Stimulated activated CD4-positive, alpha-beta T cell treated with anti-CD3 and anti-CD28 coated beads, Interleukin-12 subunit alpha, Interleukin-12 subunit beta, amount 100 ng/mL, for 48 hours (primary cell): ENCODE results near the gene ZSCAN1.
A peak's percentile ranks its signal among the peaks of the same experiment; 100 is the strongest.
"Not testable (repeated sequence)": the region's sequence is repeated elsewhere in the genome, so short reads cannot be mapped to it uniquely, and the experiment has no call there.

Experiments used
- DNase-seq, 3 donors: peaks; one replicate each; pipeline ENCODE4 v3.0.0-alpha.2; 2020; ENCODE audit warnings: low read depth in 2 of 3, low spot score in 1 of 3

Gene ZSCAN1, protein sequence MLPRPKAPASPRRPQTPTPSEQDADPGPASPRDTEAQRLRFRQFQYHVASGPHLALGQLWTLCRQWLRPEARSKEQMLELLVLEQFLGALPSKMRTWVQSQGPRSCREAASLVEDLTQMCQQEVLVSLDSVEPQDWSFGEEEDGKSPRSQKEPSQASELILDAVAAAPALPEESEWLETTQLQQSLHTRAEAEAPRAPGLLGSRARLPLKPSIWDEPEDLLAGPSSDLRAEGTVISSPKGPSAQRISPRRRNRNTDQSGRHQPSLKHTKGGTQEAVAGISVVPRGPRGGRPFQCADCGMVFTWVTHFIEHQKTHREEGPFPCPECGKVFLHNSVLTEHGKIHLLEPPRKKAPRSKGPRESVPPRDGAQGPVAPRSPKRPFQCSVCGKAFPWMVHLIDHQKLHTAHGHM

GRCh38 chr19:58033741-58034476 is at the start of gene ZSCAN1:
Gene ZSCAN1, plus strand, starts transcription at chr19:58034025. Its CDS starts 3,812 bp downstream, at chr19:58037837.
- DNase-seq, result peak in 1 of 3 donors; percentile 24

- DNase-seq, result no peak
Observed at GRCh38 chr19:57992841-57993240, 41.0 kb upstream of the ZSCAN1 start.

GRCh38 chr19:58000677-58001076 is 33.1 kb upstream of the ZSCAN1 start:
- DNase-seq, result no peak

DNA sequence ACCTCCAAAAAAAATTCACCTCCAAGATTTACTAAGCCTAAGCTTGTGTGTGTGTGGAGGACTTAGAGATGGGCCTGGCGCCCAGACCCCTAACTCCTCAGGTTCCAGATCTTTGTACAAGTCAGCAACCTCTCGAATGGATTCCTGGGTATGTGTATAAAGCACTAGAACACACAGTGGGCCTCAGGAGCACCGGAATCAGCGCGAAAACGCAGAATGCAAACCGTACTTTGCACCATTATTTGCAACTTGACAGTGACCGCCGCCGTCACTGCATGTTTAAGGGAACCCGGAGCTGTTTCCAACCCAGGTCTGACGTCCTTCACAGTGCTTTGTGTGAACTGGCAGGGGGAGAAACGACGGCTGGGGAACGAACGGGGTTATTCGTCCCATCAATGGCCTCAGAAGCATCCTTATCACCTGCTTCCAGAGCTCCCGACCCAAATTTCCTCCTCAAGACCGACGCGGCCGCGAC is 31.9 kb upstream of the ZSCAN1 start:
- DNase-seq, result peak in 1 of 3 donors; percentile 2

DNA sequence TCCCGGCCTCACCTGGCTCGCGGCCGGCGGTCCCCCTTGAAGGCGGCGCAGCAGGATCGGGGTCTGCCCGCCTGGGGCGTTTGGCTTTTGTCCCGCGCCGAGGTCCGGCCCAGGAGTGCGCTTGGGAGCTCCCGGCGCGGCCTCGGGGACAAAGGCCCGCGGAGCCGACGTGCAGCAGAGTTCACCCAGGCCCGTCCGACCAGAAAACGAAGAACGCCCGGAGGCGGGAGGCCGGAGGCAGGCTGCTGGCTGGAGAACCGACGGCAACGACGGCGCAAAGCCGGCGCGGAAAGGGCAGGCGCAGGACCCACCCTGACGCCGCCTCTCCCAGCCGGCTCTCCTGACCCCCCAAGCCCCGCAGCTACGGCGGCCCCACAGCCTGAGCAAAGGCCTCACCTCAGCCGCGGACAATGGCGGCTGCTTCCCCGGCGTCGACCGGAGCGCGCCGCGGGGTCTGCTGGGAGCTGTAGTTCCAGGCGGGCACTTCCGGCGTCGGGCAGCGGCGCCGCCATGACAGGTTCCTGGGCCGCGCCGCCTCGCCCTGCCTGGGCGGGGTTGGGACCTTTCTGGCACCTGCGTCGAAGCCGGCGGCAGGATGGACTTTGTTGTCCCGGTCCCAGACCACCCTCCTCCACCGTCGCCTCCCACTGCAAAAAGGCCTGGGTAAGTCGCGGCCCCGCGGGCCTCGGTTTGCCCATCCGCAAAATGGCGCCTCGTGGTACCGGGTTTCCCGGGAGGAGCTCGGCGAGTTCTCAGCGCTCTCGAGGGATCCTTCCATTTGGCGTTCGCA is 31.2 kb upstream of the ZSCAN1 start, which contains the start of gene ZNF606:
TSS of gene ZNF606 (minus strand) at position 437 of the 790 bp plus-strand sequence. CDS start 1,501 bp downstream, outside the sequence.
- peak; percentile 59 to 81 (median 66) for DNase-seq

- peak in 1 of 3 donors; percentile 1 for DNase-seq
Observed at GRCh38 chr19:58003174-58003828, 30.5 kb upstream of the ZSCAN1 start.

- no peak for DNase-seq
Observed at GRCh38 chr19:58007285-58007684, 26.5 kb upstream of the ZSCAN1 start.

GRCh38 chr19:58008877-58009276 is 24.9 kb upstream of the ZSCAN1 start:
- DNase-seq, result not testable (repeated sequence)

DNA sequence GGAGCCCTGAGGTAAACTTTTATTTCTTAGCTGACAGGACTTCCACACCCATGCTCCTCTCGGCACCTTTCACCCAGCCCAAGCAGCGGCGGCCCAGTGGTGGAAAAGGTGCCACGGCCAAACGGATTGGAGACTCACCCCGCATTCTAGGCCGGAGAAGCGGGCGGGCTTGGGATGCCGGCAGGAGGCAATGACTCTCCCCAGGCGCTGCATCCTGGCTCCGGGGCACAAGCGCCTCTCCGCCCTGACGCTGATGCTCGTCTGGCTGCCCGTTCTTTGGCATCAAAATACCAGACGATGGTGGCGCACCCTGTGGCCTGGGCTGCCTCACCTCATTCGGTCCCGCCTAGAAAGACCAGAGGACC is 24.5 kb upstream of the ZSCAN1 start:
- no peak for DNase-seq

GRCh38 chr19:58009666-58010301 is 24.0 kb upstream of the ZSCAN1 start:
- peak; percentile 29 to 41 (median 37) for DNase-seq

- no peak for DNase-seq
Observed at GRCh38 chr19:58010507-58010906, 23.3 kb upstream of the ZSCAN1 start.

- no peak for DNase-seq
Observed at GRCh38 chr19:58014141-58014540, 19.7 kb upstream of the ZSCAN1 start.

GRCh38 chr19:58020129-58020528 is 13.7 kb upstream of the ZSCAN1 start:
- DNase-seq, result no peak

DNA sequence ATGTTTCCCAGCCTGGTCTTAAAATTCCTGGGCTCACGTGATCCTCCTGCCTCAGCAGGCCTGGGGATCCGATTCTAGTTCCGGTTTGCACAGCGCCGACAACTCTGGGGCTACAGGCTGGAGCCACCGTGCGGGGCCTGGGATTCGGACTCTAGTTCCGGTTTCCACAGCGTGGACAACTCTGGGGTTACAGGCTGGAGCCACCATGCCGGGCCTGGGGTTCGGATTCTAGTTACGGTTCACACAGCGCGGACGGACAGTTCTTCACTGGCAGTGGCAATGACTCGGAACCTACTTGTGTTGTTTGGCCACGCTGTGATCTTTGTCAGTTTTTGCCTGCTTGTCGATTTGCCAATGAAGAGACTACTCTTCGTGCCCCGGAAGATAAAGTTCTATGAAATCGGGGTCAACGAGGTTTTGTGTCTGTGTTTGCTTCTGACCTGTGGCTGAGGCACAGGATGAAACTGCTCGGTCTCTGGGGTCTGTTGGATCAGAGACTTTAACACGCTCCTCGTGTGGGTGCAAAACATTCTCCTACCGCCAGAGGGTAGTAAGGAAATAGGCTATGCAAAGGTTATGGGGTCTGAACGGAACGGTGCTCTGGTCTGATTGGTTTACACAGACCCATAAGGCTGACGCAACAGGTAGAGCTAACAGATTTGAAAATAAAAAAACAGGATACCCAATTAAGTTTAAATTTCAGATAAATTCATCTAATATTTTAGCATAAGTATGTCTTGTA is 12.1 kb upstream of the ZSCAN1 start:
- DNase-seq, result peak in 2 of 3 donors; percentile 10 to 12

DNA sequence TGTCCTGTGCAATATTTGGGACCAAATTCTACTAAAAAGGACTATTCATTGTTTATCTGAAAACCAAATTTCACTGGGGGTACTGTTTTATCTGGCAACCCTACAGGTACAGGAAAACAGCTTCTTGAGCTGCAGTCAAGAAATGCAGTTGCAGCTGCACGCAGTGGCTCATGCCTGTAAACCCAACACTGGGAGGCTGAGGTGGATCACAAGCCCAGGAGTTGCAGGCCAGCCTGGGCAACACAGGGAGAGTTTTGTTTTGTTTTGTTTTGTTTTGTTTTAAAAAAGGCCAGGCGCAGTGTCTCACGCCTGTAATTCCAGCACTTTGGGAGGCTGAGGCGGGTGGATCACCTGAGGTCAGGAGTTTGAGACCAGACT is 11.6 kb upstream of the ZSCAN1 start:
- no peak for DNase-seq

GRCh38 chr19:58024661-58025060 is 9.2 kb upstream of the ZSCAN1 start:
- no peak for DNase-seq

DNA sequence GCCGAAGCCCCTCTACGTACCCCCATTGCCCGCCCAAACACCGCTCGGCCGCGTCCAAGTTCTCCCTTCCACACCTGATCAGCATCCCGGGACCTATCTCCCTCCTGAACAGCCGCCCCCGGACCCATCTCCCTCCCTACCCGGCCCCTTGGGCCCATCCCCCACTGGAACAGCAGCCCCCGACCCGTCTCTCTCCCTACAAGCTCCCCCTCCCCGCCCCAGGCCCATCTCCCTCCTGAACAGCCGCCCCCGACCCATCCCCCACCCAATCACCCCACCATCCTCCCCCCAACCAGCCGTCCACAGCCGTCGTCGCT is 610 bp downstream of the ZSCAN1 start:
- DNase-seq, result no peak

DNA sequence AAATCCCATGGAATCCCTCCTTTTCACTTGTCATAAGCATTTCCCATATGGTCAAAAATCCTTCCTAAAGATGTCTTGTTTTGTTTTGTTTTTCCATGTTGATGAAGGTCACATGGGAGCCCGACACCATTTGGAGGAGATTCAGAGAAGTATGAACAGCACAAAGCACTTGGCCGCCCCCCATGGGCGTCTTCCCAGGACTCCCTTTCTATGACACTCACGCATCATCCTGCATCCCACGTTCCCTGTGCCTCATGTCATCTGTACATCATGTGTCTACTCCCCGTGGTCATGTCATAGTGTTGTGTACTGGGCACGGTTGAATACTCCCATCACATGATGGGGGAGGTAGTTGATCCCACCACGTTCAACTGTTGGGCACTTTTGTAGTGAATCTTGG is 2.0 kb downstream of the ZSCAN1 start:
- no peak for DNase-seq

DNA sequence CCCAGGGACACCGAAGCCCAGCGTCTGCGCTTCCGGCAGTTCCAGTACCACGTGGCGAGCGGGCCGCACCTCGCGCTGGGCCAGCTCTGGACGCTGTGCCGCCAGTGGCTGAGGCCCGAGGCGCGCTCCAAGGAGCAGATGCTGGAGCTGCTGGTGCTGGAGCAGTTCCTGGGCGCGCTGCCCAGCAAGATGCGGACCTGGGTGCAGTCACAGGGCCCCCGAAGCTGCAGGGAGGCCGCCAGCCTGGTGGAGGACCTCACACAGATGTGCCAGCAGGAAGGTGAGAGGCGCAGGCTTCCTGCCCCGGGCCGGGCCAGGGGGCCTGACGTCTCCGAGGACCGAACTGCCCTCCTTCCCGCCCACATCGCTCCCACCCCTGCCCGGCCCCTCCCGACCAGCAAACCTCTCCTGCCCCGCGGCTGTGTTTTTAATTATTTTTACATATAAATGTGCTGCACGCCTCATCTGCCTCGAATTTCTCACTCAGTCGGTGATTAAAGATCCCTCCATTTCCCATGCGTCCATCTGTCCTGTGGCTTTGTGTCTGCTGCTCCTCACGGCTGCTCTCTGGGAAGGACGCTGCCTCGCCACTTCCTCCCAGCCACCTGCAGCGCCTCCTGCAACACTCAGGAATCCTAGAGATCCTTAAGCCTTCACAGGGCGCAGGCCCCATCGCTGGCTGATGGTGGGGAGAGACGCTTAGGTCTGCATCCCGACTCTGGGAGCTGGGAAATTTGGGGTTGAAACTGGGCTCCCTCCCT is 4.3 kb downstream of the ZSCAN1 start:
- no peak for DNase-seq
